COLO668 (cell line): Measurements from ENCODE around the gene ROR1.

Experiments
- DNase-seq: peaks from one replicate; lab custom pipeline; 2025; ENCODE audit not compliant: unreplicated experiment; lab: John Stamatoyannopoulos, UW

ROR1 gene

DNA sequence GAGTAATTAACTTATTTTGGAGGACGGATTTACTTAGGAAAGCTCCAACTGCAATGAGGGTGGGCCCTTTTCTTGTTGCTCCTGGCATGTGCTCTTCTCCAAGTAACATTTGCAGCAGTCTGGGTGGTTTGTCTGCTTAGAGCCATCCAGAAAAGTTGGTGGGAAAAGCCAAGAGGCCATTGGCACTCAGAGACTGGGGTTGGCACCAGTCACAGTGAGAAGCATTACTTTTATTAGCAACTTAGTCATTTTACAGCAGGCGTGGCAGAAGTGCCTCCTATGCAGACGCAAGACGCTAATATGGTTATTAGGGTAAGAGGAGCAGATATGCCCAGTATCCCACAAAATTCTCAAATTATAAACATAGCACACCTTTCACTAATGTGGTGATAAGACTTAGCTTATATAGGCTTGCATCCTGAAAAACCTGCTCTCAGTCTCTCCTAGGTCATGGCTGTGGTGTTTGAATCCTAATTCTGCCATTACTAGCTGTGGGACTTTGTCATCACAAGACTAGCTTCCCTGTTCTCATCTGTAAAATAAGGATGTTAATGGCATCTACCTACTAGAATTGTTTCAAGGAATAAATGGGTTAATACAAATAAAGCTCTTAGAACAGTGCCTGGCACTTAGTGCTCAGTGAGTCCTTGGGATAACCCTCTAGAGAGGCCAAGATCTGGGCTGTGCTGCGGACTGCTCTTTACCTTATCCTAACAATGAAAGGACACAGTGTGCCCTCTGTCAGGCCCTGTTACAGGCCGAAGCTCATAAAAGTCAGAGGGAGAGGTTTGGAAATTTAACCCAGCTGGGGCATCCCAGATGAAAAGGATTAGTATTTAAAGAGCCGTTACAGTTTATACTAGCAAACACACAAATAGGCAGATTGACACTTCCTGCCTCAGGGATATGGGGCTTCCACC, 154.6 kb downstream of the ROR1 start:
- no peak for DNase-seq

DNA sequence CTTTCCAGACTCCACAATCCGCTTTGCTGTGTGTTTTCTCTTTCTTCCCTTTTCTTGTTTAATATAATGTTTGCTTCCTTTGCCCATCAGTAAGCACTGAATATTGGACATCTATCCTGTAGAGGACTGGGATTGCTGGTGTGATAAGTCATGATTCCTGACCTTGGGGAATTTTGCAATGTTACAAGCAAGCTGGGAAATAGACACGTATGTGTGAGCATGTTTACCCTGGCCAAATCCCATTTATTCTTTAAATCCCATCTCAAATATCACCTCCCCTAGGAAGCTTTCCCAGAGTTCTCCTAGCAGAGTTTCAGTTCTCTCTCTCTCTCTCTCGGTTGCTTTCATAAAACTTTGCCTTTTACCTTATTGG, 155.3 kb downstream of the ROR1 start:
- DNase-seq: no peak

DNA sequence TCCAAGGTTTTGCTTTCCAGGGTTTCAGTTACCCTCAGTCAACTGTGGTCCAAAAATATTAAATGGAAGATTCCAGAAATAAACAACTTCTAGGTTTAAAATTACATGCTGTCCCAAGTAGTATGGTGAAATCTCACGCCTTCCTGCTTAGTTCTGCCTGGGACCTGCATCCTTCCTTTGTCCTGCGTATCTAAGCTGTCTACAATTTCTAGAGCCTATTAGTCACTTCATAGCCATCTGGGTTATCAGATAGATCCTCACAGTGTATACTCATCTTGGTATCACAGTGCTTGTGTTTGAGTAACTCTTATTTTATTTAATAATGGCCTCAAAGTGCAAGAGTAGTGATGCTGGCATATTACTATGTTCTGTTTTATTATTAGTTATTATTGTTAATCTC, 157.7 kb downstream of the ROR1 start:
- DNase-seq: no peak

DNA sequence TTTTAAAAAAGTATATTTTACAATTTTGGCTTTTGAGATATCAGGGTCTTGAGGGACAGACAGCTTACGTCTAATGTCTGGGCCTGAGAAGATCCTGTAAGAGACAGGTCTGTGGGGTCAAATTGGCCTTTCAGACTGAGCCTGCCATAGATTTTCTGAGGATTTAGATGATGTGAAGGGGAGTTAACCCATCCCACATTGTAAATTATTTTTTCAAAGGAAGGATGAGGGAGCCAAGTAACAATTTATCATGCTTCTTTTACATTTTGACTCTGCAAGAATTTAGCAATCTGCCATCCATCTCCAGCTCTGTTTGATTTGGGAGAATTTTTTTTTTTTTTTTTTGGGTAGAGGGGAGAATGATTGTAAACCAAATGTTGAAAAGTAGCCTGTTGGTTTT, 160.9 kb downstream of the ROR1 start:
- DNase-seq: no peak

DNA sequence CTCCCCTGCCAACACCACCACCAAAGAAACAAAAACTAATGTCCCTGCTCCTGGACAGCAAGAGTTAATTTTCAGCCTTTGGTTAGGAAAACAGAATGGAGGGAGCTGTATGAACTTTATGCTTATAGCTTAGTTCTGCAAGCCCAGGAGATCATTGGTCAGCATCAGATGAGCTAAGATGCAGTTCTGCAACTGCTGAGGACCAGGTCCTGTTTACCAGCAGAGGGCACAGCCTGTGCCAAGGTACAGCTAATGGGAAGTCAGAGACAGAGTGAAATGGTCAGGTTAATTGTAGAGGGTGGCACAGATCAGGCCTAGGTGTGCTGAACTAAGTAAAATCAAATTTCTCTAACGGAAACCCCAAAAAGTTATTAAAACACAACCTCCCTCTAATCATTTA, 161.3 kb downstream of the ROR1 start:
- peak; percentile 32 for DNase-seq

DNA sequence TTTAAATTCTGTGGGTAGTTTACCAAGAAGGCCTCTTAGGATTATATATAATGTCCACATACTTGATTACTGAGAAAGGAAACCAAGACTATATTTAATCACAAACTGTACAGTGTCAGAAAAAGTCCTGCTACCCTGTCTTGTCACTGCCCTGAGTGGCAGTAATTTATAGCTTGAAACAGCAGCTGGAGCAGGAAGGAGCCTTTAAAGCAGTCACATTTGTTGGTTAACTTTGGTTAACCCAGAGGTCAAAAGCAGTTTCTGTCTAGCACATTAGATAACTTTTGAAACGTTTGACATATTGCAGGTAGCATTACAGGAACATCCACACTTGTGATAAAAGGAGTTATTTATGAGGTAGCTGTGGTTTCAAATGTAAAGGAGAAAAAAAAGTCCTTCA, 161.7 kb downstream of the ROR1 start:
- DNase-seq: no peak

DNA sequence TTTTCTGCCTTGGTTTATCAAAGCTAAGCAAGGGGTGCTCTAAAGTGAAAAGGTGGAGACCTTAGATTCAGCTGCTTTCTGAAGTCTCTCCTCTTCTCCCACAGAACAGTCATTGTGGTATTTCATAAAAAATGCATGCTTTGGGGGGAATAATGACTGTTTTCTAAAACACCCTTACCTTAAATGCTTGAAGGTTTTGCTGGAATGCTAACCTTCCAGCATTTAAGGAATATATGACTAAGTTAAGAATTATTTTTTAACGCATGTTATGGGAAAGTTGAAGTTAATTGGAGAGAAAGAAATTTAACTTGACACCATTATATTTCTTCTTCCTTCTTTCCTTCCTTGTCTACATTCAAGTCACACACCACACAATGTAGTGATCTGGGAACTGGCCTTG, 162.5 kb downstream of the ROR1 start:
- no peak for DNase-seq

DNA sequence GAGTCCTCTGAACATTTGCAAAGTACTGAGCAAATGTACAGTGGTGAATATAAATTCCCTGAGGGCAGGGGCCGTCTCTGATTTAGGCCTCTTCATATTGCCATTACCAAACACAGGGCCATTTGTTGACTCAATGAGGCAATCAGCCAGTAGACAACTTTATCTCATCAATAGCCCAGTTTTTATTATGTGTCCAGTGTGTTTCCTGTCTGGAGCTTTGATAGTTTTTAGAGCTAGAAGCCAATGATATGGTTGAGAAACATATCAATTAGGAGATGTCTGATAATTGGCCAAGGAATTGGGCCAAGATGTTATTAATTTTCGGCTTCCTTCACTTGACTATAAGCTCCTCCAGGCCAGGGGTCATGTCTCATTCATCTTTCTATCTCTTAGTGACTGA, 163.0 kb downstream of the ROR1 start:
- no peak for DNase-seq

DNA sequence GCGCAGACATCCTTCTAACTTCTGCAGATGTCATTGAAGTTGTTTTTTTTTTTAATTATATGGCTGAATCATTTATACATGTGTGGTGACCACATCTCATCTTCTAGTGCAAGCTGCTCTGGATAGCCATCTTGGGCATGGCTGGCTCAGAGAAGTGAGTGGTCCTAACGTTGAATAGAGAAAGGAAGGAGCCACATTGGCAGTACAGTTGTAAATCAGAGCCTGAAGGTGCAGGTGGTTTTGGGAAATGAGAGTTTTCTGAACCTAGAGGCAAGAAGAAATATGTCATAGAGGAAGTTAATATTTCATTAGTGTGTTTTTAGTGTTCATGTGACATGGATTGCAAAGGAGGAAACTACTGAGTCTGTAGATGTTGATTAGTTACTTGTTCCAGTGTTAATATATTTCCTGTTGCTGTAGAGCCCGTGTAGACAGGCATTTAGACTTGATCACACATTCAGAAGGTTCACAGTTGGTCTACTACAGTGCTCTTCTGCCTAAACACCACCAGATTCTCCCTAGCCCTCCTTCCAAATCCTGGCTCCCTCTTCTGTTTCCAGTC, 163.7 kb downstream of the ROR1 start:
- DNase-seq: no peak

DNA sequence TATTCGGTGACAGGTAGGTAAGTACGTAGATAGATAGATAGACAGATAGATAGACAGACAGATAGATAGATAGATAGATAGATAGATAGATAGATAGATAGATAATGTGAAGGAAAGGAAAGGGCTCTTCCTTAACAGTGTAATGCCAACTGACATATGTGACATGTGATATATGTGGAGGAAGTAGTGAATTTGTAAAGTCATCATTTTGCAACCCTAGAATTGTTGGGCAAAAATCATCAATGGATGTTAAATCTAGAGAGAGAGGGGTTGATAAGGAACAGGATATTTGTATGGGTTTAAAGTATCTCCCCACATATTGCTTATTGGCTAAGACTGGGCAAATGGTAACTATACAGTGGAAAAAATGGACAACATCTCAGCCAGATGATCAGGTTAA, 166.6 kb downstream of the ROR1 start:
- no peak for DNase-seq

DNA sequence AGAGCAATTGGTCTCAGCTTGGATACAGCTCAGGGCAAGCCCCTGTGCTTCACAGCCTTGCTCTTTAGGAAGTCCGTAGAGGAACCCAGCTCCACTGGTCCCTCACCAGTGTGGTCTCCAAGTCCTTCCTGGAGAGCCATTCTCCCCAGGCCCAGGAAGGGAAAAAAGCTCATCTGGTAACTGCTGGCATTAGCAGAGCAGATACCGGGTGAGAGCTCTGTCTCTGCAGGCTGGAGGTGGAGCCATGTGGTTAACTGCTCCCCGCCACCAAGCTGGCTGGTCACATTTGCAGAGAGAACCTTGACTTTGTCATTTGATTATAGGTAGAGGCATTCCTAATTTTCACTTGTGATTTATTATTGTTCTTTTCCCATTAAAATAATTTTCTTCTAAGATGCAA, 169.6 kb downstream of the ROR1 start:
- DNase-seq: no peak

DNA sequence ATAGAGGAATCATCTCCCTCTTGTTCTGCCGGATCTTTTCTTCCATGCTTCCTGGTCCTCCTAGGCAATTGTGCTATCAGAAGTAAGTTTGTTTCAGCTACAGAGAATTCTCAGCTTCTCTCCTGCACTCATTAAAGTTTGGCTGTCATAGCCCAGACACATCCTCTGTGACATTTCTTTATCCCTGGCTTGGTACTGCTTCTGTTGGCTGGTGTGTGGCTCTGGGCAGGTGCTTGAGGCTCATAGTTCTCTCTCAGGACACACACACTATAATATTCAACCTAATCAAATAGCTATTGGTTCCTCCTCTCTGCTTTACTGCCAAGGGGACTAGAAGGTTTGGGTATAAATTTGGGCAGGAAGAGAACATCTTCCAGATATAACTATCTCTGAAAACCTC, 172.1 kb downstream of the ROR1 start:
- no peak for DNase-seq

DNA sequence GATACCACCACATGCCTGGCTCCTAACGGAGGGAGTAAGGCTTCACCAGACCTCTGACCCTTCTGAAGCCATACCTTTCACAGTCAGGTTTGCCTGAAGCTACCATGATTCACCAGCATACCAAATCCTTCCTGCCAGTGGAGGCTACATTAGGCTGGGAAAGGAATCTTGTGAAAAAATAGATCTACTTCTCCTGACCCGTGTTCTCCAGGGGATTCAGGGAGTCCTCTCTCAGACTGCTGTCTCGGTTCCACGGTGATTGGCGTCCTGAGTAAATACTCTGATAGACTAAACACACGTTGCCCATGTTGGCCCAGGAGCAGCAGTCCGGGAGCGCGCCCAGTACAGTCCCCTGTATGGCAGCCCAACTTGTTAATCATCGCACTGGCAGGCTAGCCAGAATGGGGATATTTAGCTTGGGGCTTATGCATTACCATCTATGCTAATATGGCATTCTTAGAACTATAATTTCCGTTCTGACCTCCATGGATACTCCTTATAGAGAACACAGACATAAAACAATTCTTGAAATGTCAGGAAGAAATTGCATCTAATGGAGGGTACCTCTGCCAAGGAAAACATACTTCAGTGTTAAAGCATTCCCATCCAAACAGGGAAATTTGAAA, 173.2 kb downstream of the ROR1 start:
- no peak for DNase-seq

DNA sequence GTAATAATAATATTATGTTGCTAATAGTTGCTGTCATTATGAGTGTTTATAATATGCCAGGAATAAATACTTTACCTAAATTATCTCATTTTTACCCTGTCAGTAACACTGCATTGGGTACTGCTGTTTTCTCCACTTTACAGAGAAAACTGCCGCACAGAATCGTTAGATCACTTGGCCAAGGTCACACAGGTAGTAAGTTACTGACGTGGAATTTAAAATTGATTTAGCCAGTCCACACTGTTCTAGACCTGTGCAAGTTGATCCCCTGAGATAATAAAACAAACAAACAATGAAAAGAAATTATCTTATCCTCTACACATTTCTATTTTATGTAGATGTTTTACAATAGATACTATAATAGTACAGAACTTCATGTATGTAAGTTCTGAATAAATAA, 174.1 kb downstream of the ROR1 start:
- no peak for DNase-seq

DNA sequence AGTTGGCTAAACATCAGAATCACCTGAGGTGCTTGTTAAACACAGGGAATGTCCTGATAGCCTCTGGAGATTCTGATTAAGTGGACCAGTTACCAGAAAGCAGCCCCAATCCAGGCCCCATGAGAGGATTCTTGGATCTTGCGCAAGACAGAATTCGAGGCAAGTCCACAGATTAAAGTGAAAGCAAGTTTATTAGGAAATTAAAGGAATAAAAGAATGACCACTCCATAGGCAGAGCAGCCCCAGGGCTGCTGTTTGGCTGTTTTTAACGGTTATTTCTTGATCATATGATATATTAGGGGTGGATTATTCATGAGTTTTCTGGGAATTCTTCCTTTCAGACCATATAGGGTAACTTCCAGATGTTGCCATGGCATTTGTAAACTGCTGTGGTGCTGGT, 176.2 kb downstream of the ROR1 start:
- no peak for DNase-seq

DNA sequence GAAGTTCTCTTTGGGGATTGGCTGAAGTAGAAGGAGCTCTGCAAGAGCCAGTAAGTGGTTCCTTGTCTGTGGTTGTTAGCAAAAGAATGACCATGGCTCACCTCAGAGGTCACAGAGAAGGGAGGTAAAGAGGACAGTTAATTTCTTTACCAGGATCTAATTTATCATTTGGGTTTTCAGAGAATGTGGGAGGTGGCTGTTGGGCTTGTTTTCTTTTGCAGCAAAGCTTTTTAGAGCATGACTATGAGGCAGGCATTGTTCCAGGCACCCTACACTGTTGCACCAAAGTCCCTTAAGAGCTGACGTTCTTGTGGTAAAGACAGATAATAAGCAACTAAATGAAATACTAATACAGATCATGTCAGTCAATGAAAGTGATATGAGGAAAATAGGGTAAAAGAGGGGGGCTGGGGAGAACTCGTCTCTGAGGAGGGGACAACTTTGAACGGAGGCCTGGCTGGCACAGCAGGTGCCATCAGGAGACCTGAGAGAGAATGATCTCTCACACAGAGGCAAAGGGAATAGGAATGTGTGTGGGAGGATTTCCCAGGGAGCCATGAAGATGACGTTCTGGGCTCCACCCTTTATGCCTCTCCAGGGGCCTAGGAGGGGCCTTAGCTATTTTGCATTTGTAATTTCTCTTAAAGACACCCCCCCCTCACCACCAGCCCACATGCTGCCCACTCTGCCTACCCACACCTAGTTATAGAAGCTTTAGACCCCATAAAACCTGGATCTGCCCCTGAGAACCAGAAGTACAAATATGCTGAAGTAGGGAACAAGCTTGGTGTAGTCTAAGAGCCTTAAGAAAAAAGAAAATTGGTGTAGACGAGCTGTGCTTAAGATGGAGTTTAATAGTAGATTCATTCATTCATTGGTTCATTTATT, 177.5 kb downstream of the ROR1 start:
- DNase-seq: no peak

DNA sequence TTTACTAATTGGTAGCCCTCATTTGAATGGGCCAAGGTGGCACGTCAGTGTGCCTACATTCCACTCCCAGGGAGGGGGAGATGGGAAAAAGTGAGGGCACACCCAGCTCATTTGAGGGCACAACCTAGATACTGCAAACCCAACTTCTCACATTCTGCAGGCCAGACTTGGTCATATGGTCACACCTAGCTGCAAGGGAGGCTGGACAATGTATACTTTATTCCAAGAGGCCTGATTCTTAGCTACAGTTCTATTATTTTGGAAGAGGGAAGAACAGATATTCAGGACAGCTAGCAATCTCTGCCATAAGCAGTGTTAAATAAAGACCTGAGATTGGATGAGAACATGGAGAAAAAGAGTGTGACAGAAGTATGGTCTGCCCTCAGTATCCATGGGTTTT, 180.4 kb downstream of the ROR1 start:
- DNase-seq: no peak

DNA sequence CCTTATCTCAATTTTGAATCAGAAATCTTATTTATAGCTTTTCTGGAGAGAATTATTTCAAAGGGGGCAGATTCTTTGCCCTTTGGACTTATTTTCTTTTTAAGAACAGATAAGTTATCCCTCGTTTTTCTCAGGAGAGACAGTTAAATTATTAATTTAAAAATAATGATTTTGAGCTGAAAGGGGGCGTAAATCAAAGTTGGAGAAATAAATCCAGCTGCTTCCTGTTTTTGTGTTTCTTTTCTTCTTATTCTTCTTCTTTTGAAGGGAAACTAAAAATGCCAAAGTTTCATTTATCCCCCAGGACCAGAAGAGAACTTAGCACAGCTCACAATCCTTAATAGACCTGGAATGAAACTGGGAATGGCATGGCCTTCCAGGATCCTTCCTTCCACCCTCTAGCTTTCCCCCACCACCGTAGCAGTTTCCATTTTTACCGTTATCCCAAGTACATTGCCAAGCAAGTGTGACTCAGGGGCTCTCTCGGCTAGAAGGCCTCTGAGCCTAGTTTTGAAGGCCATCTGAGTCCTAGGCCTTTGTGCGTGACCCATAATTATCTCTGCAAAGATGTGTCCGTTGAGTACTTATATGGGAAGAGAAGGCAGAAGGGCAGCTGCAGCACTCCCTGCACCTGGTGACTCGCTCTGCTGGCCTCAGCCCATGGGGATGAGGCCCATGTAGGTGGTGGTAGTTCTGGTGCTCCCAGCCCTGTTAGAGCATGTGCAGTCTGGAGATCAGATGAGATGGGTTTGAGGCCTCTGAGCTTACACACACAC, 181.7 kb downstream of the ROR1 start:
- peak; percentile 33 for DNase-seq

DNA sequence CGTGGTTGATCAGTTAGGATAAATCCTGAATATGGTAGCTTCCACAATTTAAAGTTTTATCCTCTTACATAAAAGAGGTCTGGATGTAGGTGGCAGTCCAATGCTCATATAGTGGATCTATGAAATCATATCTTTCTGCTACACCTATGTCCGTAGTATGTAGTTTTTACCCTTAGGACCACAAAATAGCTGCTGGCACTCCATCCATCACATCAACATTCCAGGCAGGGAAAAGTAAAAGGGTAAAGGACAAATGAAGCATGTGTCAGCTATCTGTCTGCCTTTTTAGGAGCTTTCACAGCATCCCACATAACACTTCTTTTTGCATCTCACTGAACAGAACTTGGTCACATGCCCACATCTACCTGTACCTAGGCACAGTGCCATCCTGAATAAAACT, 184.7 kb downstream of the ROR1 start:
- DNase-seq: no peak

DNA sequence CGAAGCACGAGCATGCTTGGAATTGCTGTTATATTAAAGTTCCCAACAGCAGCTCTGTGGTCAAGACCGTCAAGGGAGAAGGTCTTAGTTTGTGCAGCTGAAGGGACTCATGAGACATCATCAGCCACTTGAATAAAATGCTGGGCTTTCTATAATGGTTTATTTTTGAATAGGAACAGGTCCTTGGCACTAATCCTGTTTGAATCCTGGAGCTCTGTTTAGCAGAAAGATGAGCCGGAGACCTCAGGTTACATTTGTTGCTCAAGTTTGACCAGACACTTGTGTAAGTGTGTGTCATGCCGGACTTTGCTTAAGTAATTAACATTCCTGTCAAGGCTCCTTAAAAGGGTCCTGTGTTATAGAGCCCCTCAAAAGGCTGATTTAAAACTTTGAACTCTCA, 186.5 kb downstream of the ROR1 start:
- no peak for DNase-seq

DNA sequence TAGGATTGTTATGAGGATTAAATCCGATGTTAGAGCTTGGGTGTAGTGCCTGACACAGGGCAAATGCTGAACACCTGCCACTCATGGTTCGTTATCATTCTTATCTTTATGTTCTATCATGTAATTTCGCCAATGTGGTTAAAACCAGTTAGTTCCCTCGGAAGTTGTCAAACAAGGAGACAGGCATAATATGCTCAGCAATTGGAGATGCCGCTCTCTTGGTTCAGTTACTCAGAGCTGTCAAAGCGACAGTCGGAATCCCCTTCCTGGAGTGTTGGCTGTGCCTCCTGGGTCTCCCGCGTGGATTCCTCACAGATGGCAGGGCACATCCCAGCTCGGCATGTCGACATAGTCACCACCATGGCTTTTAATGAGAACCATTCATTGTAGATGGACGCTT, 192.2 kb downstream of the ROR1 start:
- no peak for DNase-seq
